ENCODE data around the gene GUK1.

GUK1 gene

GRCh38 chr1:228093050-228093906 lies 46.8 kb upstream of the GUK1 start:
- Histone ChIP-seq H3K36me3 (ENCODE audit: insufficient read depth) (peaks cover 12% of the 10 kb centered on the region; the same call in 1 of the 2 replicates), H3K9ac (no peak overlapping the region), H3K4me2 (no peak overlapping the region), H3K27ac (no peak overlapping the region), H3K27me3 (ENCODE audit: insufficient read depth, low read depth) (no peaks in the 10 kb centered on the region), H3K4me3 (IDR thresholded peaks at IDR 0.05; ENCODE audit: insufficient read depth, low read depth, low read length) (no peak overlapping the region), H3K4me1 (ENCODE audit: low read depth, poor library complexity, severe bottlenecking) (peaks cover 47% of the 10 kb centered on the region), H2AFZ (ENCODE audit: low read depth) (no peak overlapping the region), H3K79me2 (ENCODE audit: insufficient read depth, low read depth) (peaks cover 100% of the 10 kb centered on the region), H4K20me1 (ENCODE audit: insufficient read depth) (peaks cover 93% of the 10 kb centered on the region)
- TF ChIP-seq CTCF (conservative IDR thresholded peaks at IDR 0.05; ENCODE audit: low read depth, low read length) = no peak

- TF ChIP-seq CTCF (conservative IDR thresholded peaks at IDR 0.05; ENCODE audit: low read depth, low read length) = no peak
- Histone ChIP-seq H3K27ac (no peak overlapping the region), H3K36me3 (ENCODE audit: insufficient read depth) (peaks cover 12% of the 10 kb centered on the region; the same call in 1 of the 2 replicates), H3K4me3 (IDR thresholded peaks at IDR 0.05; ENCODE audit: insufficient read depth, low read depth, low read length) (no peak overlapping the region), H3K4me1 (ENCODE audit: low read depth, poor library complexity, severe bottlenecking) (peaks cover 34% of the 10 kb centered on the region), H3K79me2 (ENCODE audit: insufficient read depth, low read depth) (peaks cover 97% of the 10 kb centered on the region), H3K4me2 (no peak overlapping the region), H3K27me3 (ENCODE audit: insufficient read depth, low read depth) (no peaks in the 10 kb centered on the region), H3K9ac (no peak overlapping the region), H4K20me1 (ENCODE audit: insufficient read depth) (peaks cover 81% of the 10 kb centered on the region), H2AFZ (ENCODE audit: low read depth) (no peak overlapping the region)
Observed at GRCh38 chr1:228094432-228095016, 45.6 kb upstream of the GUK1 start.

DNA sequence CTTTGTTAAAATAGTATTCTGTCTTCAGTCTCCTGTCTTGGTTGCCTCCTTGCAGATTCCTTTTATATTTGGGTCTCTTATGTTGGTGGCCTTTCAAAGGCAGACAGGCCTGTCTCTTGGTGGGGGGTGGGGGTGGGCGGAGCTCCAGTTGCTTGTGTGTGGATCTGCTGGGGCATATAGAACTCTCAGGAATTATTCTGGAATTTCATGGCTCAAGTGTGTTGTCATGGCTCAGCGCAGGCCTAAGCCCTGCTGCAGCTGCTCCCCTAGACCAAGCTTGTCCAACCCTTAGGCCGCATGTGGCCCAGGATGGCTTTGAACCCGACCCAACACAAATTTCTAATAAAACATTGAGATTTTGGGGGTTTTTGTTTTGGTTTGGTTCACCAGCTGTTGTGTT lies 44.9 kb upstream of the GUK1 start:
- H3K27me3 ChIP-seq (ENCODE audit: insufficient read depth, low read depth) = no peaks in the 10 kb centered on the region
- no peak overlapping the region for H3K27ac ChIP-seq
- H3K4me2 ChIP-seq = no peak overlapping the region
- no peak overlapping the region for H3K4me3 ChIP-seq (IDR thresholded peaks at IDR 0.05; ENCODE audit: insufficient read depth, low read depth, low read length)
- no peak overlapping the region for H3K9ac ChIP-seq
- H3K4me1 ChIP-seq (ENCODE audit: low read depth, poor library complexity, severe bottlenecking) = peaks cover 31% of the 10 kb centered on the region
- no peak overlapping the region for H2AFZ ChIP-seq (ENCODE audit: low read depth)
- H3K36me3 ChIP-seq (ENCODE audit: insufficient read depth) = peaks cover 12% of the 10 kb centered on the region; the same call in 1 of the 2 replicates
- peaks cover 75% of the 10 kb centered on the region for H4K20me1 ChIP-seq (ENCODE audit: insufficient read depth)
- no peak for TF ChIP-seq CTCF (conservative IDR thresholded peaks at IDR 0.05; ENCODE audit: low read depth, low read length)
- peaks cover 97% of the 10 kb centered on the region for H3K79me2 ChIP-seq (ENCODE audit: insufficient read depth, low read depth)

DNA sequence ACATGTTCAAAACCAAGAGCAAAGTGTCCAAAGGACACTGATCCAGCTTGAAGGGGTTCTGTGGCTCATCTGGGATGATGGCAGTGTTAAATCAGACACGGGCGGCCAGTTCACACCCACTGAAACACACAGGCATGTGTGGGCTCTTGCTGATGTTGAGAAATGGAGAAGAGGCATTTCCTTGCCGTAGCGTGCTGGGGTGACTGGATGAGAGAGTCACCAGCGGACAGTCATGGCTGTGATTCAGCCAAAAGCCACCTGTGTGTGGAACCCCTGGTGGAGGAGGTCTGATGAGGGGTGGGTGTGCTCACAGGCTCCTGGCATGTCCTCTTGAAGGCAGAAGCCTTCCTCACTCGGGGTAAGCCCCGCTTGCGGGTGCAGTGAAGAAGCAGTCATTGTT lies 44.1 kb upstream of the GUK1 start:
- peaks cover 12% of the 10 kb centered on the region; the same call in 1 of the 2 replicates for H3K36me3 ChIP-seq (ENCODE audit: insufficient read depth)
- TF ChIP-seq CTCF (conservative IDR thresholded peaks at IDR 0.05; ENCODE audit: low read depth, low read length) = no peak
- peaks cover 95% of the 10 kb centered on the region for H3K79me2 ChIP-seq (ENCODE audit: insufficient read depth, low read depth)
- H3K4me1 ChIP-seq (ENCODE audit: low read depth, poor library complexity, severe bottlenecking) = peaks cover 31% of the 10 kb centered on the region
- no peak overlapping the region for H2AFZ ChIP-seq (ENCODE audit: low read depth)
- H3K27ac ChIP-seq = no peak overlapping the region
- H3K27me3 ChIP-seq (ENCODE audit: insufficient read depth, low read depth) = no peaks in the 10 kb centered on the region
- H4K20me1 ChIP-seq (ENCODE audit: insufficient read depth) = peaks cover 67% of the 10 kb centered on the region
- H3K4me2 ChIP-seq = no peak overlapping the region
- H3K9ac ChIP-seq = no peak overlapping the region
- no peak overlapping the region for H3K4me3 ChIP-seq (IDR thresholded peaks at IDR 0.05; ENCODE audit: insufficient read depth, low read depth, low read length)

Measured in KMS-11 (cell line).